ENCODE measurements around the gene SLC16A13.

The SLC16A13 gene

GRCh38 chr17:7014995-7015958 lies 20.5 kb upstream of the SLC16A13 start:
- no peaks in the 10 kb centered on the region for H3K9me3 ChIP-seq (ENCODE audit: control insufficient read depth, insufficient read depth, low read length)
- peaks cover 10% of the 10 kb centered on the region for H3K27me3 ChIP-seq (ENCODE audit: control insufficient read depth, insufficient read depth, low read length)
- peaks cover 11% of the 10 kb centered on the region for H3K36me3 ChIP-seq (ENCODE audit: control insufficient read depth, insufficient read depth, low read length)
- H3K9ac ChIP-seq (ENCODE audit: low read depth, low read length) = no peak overlapping the region
- H3K4me1 ChIP-seq (ENCODE audit: control insufficient read depth, insufficient read depth, low read length) = peaks cover 4% of the 10 kb centered on the region
- H3K4me3 ChIP-seq (ENCODE audit: low read depth, low read length) = peak overlapping the region; percentile 84

DNA sequence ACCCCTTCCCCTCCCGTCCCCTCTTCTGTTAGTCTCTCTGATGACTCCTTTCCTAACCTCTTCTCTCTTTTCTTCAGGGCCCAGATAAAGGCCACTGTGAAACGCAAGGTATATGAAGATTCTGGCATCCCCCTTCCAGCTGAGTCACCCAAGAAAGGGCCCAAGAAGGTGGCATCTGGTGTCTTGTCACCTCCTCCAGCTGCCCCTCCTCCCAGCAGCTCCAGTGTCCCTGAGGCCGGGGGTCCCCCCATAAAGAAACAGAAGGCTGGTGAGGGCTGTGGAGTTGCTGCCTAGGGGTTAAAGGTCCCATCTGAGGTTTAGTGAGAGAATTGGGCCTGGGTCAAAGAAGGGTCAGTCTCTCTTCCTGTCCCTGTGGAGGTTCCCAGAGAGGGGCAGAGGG lies 19.4 kb upstream of the SLC16A13 start:
- Histone ChIP-seq H3K27me3 (ENCODE audit: control insufficient read depth, insufficient read depth, low read length) (peaks cover 22% of the 10 kb centered on the region), H3K4me1 (ENCODE audit: control insufficient read depth, insufficient read depth, low read length) (peaks cover 5% of the 10 kb centered on the region), H3K9ac (ENCODE audit: low read depth, low read length) (no peak overlapping the region), H3K36me3 (ENCODE audit: control insufficient read depth, insufficient read depth, low read length) (peaks cover 11% of the 10 kb centered on the region), H3K4me3 (ENCODE audit: low read depth, low read length) (no peak overlapping the region), H3K9me3 (ENCODE audit: control insufficient read depth, insufficient read depth, low read length) (no peaks in the 10 kb centered on the region)

DNA sequence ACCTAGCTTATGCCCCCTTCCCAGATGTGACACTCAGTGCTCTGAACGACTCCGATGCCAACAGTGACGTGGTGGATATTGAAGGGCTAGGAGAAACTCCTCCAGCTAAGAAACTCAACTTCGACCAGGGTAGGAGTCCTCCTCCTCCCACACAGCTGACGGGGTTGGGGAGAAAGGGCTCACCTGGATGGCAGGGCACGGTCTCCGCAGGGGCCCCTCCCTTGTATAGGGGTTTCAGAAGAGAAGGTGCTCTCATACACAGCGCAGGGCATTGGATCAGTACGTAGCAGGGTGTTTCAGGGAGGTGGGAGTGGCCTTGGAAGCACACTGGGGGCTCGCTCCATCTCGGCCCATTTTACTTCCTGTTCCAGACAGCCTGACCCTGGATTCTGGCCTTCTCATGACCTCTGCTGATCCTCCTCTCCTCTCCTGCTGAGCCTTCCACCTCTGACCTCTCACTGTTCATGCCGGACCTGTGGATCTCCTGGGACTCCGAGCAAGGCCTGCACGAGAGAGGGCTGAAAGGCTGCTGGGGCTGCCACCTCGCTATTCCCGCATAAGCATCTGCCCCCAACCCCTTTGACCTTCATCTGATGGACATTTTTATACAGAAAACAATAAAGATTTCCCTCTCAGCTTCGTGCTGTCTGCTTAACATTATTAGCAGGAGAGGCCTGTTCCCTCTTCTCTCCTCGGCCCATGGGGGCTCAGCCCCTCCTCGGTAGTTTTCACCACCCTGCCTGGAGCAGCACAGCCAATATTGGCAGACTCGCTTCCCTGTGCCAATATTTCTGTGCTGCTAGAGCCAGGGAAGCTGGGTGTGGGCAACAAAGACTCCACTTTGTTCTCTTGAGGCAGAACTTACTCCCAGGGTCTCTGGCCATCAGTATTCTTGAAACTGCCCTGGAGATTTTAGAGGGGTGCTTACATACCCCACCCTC lies 18.7 kb upstream of the SLC16A13 start:
- Histone ChIP-seq H3K36me3 (ENCODE audit: control insufficient read depth, insufficient read depth, low read length) (peaks cover 11% of the 10 kb centered on the region), H3K9ac (ENCODE audit: low read depth, low read length) (no peak overlapping the region), H3K4me1 (ENCODE audit: control insufficient read depth, insufficient read depth, low read length) (peaks cover 5% of the 10 kb centered on the region), H3K9me3 (ENCODE audit: control insufficient read depth, insufficient read depth, low read length) (no peaks in the 10 kb centered on the region), H3K27me3 (ENCODE audit: control insufficient read depth, insufficient read depth, low read length) (peaks cover 26% of the 10 kb centered on the region), H3K4me3 (ENCODE audit: low read depth, low read length) (no peak overlapping the region)

DNA sequence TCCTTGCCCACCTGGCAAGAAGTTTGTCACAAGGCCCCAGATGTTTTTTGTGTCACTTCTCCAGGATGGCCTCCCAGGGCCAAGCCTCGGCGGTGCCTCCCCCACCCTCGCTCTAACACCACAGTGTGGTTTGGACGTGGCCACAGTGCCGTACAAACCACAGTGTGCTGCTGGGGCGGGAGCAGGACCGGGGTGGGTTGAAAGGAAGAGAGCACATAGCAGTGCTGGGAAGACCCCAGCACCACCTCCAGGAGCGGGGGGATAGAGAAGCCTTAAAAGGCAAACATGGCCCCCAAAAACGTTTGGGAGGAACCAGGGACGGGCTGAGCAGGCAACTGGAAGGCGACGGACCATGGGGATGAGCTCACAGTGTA lies 18.0 kb upstream of the SLC16A13 start:
- Histone ChIP-seq H3K4me1 (ENCODE audit: control insufficient read depth, insufficient read depth, low read length) (peaks cover 5% of the 10 kb centered on the region), H3K36me3 (ENCODE audit: control insufficient read depth, insufficient read depth, low read length) (peaks cover 11% of the 10 kb centered on the region), H3K9me3 (ENCODE audit: control insufficient read depth, insufficient read depth, low read length) (no peaks in the 10 kb centered on the region), H3K4me3 (ENCODE audit: low read depth, low read length) (no peak overlapping the region), H3K9ac (ENCODE audit: low read depth, low read length) (no peak overlapping the region), H3K27me3 (ENCODE audit: control insufficient read depth, insufficient read depth, low read length) (peaks cover 31% of the 10 kb centered on the region)

- Histone ChIP-seq H3K36me3 (ENCODE audit: control insufficient read depth, insufficient read depth, low read length) (peaks cover 11% of the 10 kb centered on the region), H3K27me3 (ENCODE audit: control insufficient read depth, insufficient read depth, low read length) (peaks cover 36% of the 10 kb centered on the region), H3K4me1 (ENCODE audit: control insufficient read depth, insufficient read depth, low read length) (peaks cover 5% of the 10 kb centered on the region), H3K9me3 (ENCODE audit: control insufficient read depth, insufficient read depth, low read length) (no peaks in the 10 kb centered on the region), H3K4me3 (ENCODE audit: low read depth, low read length) (no peak overlapping the region), H3K9ac (ENCODE audit: low read depth, low read length) (no peak overlapping the region)
Measured at GRCh38 chr17:7018331-7018964, 17.4 kb upstream of the SLC16A13 start.

DNA sequence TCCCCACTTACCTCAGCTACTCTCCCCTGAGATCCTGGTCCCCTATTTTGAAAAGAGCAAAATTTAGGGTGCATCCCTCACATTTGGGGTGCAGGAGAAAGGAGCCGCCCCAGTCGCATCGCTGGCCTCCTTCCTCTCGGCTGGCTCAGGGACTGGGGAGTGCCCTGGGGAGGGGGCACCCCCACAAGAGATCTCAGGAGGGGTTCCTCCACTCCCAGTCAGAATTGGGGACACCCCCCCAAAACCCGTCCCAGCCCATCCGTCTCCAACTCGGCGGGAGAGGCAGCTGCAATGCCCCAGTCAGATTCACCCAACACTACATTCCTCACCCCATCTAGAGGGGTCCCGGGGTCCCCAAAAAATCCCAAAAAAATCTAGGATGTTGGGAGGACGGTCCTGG lies 16.4 kb upstream of the SLC16A13 start:
- Histone ChIP-seq H3K9ac (ENCODE audit: low read depth, low read length) (peak overlapping the region; percentile 81), H3K4me1 (ENCODE audit: control insufficient read depth, insufficient read depth, low read length) (peaks cover 5% of the 10 kb centered on the region)

GRCh38 chr17:7019839-7020519 lies 15.8 kb upstream of the SLC16A13 start:
- peak overlapping the region; percentile 81 for H3K9ac ChIP-seq (ENCODE audit: low read depth, low read length)
- no peaks in the 10 kb centered on the region for H3K9me3 ChIP-seq (ENCODE audit: control insufficient read depth, insufficient read depth, low read length)
- peaks cover 5% of the 10 kb centered on the region for H3K4me1 ChIP-seq (ENCODE audit: control insufficient read depth, insufficient read depth, low read length)
- peak overlapping the region; percentile 59 for H3K4me3 ChIP-seq (ENCODE audit: low read depth, low read length)
- peaks cover 13% of the 10 kb centered on the region for H3K36me3 ChIP-seq (ENCODE audit: control insufficient read depth, insufficient read depth, low read length)
- H3K27me3 ChIP-seq (ENCODE audit: control insufficient read depth, insufficient read depth, low read length) = peaks cover 42% of the 10 kb centered on the region

More for the DNA sequence above, 16.4 kb upstream of the SLC16A13 start:
- peaks cover 13% of the 10 kb centered on the region for H3K36me3 ChIP-seq (ENCODE audit: control insufficient read depth, insufficient read depth, low read length)
- no peaks in the 10 kb centered on the region for H3K9me3 ChIP-seq (ENCODE audit: control insufficient read depth, insufficient read depth, low read length)
- H3K27me3 ChIP-seq (ENCODE audit: control insufficient read depth, insufficient read depth, low read length) = peaks cover 41% of the 10 kb centered on the region
- H3K4me3 ChIP-seq (ENCODE audit: low read depth, low read length) = peak overlapping the region; percentile 59

DNA sequence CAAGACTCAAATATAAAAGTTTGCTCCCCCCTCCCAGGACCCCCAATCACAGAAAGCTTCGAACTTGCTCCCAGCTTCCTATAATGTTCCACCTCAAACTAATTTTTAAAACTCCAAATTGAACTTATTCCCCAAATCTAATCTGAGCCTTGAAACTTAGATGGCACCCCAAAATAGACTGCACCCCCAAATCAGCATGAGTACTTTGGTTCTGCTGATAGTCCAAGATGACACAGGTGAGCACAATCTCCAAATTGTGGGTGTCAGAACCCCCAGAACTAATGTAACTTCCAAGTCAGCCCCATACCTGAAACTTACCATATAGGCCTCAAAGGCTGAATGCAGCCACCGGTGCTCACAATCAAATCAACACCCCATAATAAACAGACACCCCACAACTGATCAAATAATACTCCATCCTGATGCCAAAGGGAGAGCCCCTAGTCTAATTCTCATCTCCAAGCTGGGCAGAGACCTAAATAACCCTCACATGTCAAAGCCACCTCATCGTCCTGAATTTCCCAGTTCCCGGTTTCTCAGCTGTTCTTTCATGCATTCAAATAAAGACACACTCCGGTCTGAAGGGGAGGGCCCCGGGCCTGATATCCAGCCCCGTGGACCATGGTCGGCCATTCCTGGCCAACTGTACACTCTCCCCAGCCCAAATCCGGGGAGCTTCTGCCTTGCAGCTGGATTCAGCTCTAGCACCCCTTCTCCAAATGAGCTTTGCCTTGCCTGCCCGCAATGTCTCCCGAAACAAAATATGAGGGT lies 14.7 kb upstream of the SLC16A13 start:
- peaks cover 3% of the 10 kb centered on the region for H3K4me1 ChIP-seq (ENCODE audit: control insufficient read depth, insufficient read depth, low read length)
- H3K9ac ChIP-seq (ENCODE audit: low read depth, low read length) = no peak overlapping the region
- H3K9me3 ChIP-seq (ENCODE audit: control insufficient read depth, insufficient read depth, low read length) = no peaks in the 10 kb centered on the region
- H3K27me3 ChIP-seq (ENCODE audit: control insufficient read depth, insufficient read depth, low read length) = peaks cover 36% of the 10 kb centered on the region
- peak overlapping the region; percentile 46 for H3K4me3 ChIP-seq (ENCODE audit: low read depth, low read length)
- peaks cover 13% of the 10 kb centered on the region for H3K36me3 ChIP-seq (ENCODE audit: control insufficient read depth, insufficient read depth, low read length)

DNA sequence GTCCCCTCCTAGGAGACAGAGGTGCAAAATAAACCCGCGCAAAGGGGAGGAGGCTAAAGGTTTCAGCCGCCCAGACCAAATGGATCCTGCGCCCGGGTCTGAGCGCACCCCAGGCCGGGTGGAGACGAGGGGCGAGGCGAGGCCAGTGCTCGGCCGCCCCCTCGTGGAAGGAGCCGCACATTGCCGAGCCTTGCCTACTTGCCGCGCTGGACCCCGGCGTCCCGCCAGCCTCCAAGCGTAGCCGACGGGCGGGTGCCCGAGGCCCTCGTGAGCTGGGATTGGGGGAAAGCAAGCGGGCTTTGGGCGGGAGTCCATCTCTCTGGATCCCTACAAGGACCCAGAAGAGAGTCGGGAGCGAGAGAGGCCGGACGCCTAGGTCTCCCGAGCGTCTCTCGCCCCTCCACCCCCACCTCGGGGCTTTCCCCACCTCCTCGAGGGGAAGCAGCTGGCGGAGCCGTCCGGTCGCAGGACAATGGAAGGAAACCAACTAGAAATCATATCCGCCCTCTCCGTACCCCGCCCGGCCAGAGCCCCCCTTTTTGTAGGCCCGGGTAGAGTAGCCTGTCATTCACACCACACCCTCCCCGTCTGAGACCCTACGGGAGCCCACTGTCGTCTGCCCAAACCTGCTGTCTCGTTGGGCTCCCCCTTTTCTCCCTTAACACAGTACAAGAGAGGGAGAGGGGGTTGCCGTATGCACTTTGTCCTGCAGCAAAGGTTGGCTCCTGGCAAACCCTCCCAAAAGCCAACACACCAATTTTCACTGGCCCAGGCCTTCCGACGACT lies 13.6 kb upstream of the SLC16A13 start:
- H3K27me3 ChIP-seq (ENCODE audit: control insufficient read depth, insufficient read depth, low read length) = peaks cover 36% of the 10 kb centered on the region
- H3K9ac ChIP-seq (ENCODE audit: low read depth, low read length) = peak overlapping the region; percentile 37
- H3K9me3 ChIP-seq (ENCODE audit: control insufficient read depth, insufficient read depth, low read length) = no peaks in the 10 kb centered on the region
- peaks cover 3% of the 10 kb centered on the region for H3K4me1 ChIP-seq (ENCODE audit: control insufficient read depth, insufficient read depth, low read length)
- peak overlapping the region; percentile 79 for H3K4me3 ChIP-seq (ENCODE audit: low read depth, low read length)
- H3K36me3 ChIP-seq (ENCODE audit: control insufficient read depth, insufficient read depth, low read length) = peaks cover 6% of the 10 kb centered on the region

All from iPS-15b (cell line).